ENCODE measurements around the gene TTC28.

The TTC28 gene

GRCh38 chr22:27941143-27941542 is 738.5 kb downstream of the TTC28 start:
- TF ChIP-seq CTCF (IDR thresholded peaks at IDR 0.05; ENCODE audit: control extremely low read depth, extremely low read depth, low read depth, missing control alignments) = no peak
- ChIA-PET POLR2A (no interaction called here), CTCF (no interaction called here)
- DNase-seq (ENCODE audit: extremely low spot score) = no peak

- no peak for TF ChIP-seq CTCF (IDR thresholded peaks at IDR 0.05; ENCODE audit: control extremely low read depth, extremely low read depth, low read depth, missing control alignments)
- DNase-seq (ENCODE audit: extremely low spot score) = no peak
- POLR2A ChIA-PET = no interaction called here
- CTCF ChIA-PET = interaction anchor here (1.3 to 2.5 kb wide), 5 partner anchors 10 to 62 kb away, joined by 3 to 7 read pairs (median 6); no protein-coding TSS in a partner anchor
Observed at GRCh38 chr22:27937453-27937852, 742.2 kb downstream of the TTC28 start.

- DNase-seq (ENCODE audit: extremely low spot score) = no peak
- no peak for TF ChIP-seq CTCF (IDR thresholded peaks at IDR 0.05; ENCODE audit: control extremely low read depth, extremely low read depth, low read depth, missing control alignments)
- CTCF ChIA-PET = interaction anchor here (1.3 to 2.5 kb wide), 5 partner anchors 11 to 111 kb away, joined by 3 to 7 read pairs (median 6); no protein-coding TSS in a partner anchor
- POLR2A ChIA-PET = no interaction called here
Observed at GRCh38 chr22:27935897-27936296, 743.7 kb downstream of the TTC28 start.

- CTCF ChIA-PET = no interaction called here
- DNase-seq (ENCODE audit: extremely low spot score) = no peak
- no peak for TF ChIP-seq CTCF (IDR thresholded peaks at IDR 0.05; ENCODE audit: control extremely low read depth, extremely low read depth, low read depth, missing control alignments)
- POLR2A ChIA-PET = no interaction called here
Observed at GRCh38 chr22:27934069-27934468, 745.6 kb downstream of the TTC28 start.

- ChIA-PET CTCF (no interaction called here), POLR2A (no interaction called here)
- no peak for DNase-seq (ENCODE audit: extremely low spot score)
- TF ChIP-seq CTCF (IDR thresholded peaks at IDR 0.05; ENCODE audit: control extremely low read depth, extremely low read depth, low read depth, missing control alignments) = no peak
Observed at GRCh38 chr22:27933186-27933983, 746.3 kb downstream of the TTC28 start.

GRCh38 chr22:27930331-27931060 is 749.1 kb downstream of the TTC28 start:
- ChIA-PET POLR2A (no interaction called here), CTCF (interaction anchor here (0.7 kb wide), 1 partner anchor 42 kb away, joined by 3 read pairs; no protein-coding TSS in a partner anchor)
- DNase-seq (ENCODE audit: extremely low spot score) = no peak
- TF ChIP-seq CTCF (IDR thresholded peaks at IDR 0.05; ENCODE audit: control extremely low read depth, extremely low read depth, low read depth, missing control alignments) = no peak

Data from GM10248 (cell line).